ENCODE results near the gene CEMIP2. TPM values are rescaled to one million over a fixed set of nuclear protein-coding genes. Genes with fewer than 3 reads are reported as not detected.
"Not testable (repeated sequence)": the region's sequence is repeated elsewhere in the genome, so short reads cannot be mapped to it uniquely, and the experiment has no call there.

Gene CEMIP2
- total RNA-seq, result 10 to 100 TPM; 46.5 TPM

DNA sequence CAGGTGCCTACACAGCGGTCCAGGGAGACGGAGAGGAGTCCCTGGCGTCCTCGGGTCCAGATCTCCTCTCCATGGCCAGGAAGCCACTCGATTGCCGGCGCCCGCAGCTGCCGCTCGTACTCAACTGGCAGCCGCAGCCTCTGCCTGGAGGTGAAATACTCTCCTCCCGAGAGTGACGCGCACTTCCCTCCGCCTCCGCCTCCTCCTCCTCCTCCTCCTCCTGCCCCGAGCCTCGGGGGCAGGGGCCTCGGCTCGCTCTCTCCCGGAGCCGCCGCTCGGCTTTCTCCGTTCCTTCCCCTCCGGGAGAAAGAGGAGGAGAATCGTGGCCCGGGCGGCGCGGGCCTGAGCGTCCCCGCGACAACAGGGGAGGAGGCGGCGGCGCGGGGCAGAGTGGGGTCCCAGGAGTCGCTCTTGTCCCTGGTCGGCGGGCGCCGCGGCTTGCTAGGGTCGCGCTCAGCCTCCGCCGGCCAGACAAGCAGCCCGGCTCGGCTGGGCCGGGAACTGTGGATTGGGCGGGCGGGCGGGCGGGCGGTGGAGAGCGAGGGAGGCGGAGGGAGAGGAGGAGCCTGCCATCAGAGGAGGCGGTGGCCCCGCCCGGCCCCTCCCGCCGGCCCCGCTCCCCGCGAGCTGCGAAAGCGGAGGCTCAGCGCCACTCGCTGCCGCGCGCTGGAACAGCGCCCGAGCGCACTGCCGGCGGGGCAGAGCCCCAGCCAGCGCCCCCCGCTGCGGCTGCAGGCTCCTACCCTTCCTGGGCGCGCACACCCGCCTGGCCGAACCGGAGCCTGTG, at the start of gene CEMIP2:
Gene CEMIP2 (minus strand): TSS at position 126 of the 787 bp plus-strand sequence. CDS start 18,140 bp downstream, outside the sequence.
- ATAC-seq, result peak; percentile 84
- no peaks in the 10 kb centered on the region for H3K9me3 Mint-ChIP-seq (ENCODE audit: insufficient read depth)
- no peaks in the 10 kb centered on the region for H3K27me3 Mint-ChIP-seq (ENCODE audit: low read depth)
- peaks cover 13% of the 10 kb centered on the region for H3K36me3 Mint-ChIP-seq (ENCODE audit: low read depth)
- H3K4me1 Mint-ChIP-seq (ENCODE audit: low read depth), result peaks cover 45% of the 10 kb centered on the region
- peak within 1 kb of the TSS; percentile 90 for H3K27ac Mint-ChIP-seq
- H3K4me3 Mint-ChIP-seq, result peak within 1 kb of the TSS; percentile 89
- ChIA-PET CTCF (interaction anchor here (1.0 to 8.1 kb wide), 22 partner anchors 9 to 484 kb away, joined by 3 to 100 read pairs (median 6); no protein-coding TSS in a partner anchor), POLR2A (interaction anchor here (0.7 to 4.4 kb wide), 8 partner anchors 10 to 193 kb away, joined by 3 to 24 read pairs (median 6); no protein-coding TSS in a partner anchor)
- DNase-seq, result peak; percentile 92

DNA sequence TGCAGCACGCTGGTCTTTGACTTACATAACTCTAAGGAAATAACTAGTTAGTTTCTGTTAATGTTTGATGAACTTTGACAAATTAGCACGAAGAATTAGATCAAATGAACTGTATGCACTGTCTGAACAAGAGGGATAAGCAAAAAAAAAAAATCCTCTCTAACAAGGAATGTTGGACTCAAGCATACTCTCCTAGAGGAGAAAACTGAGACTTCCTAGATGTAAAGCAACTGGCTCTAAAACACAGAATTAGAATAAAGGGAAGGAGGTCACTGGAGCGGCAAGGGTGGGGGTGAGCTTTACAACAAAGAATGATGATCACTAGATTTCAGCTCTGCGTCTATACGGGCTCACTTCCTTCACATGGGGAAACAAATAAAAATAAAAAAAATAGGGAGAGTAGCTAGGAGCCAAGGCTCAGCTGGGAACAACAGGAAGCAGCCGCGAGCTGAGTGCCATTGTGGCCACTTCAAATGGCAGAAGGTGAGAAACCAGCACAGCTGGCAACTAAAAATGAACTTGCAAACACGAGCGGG, 48.7 kb upstream of the CEMIP2 start:
- POLR2A ChIA-PET, result interaction anchor here (0.6 kb wide), 1 partner anchor 10 kb away, joined by 3 read pairs; no protein-coding TSS in a partner anchor
- no peak overlapping the region for H3K4me3 Mint-ChIP-seq

DNA sequence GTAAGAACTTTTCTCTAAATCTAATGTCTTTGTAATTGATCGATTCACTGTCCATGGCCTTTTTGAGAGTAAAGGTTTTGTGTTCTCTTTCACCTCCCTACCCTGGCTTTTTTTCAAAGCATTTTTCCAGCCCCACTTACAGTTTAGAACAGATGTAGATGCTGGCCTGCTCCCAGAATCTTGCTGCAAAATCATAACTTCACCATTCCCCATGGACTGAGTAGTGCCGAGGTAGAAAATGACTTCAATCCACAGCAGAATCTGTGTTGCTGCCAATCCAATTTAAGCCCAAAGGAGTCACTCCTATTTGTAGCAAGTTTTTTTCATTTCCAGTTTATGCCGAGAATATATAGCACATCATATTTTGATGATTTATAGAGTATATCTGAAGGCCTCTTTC, 46.5 kb upstream of the CEMIP2 start:
- no peak for ATAC-seq
- POLR2A ChIA-PET, result no interaction called here
- no peaks in the 10 kb centered on the region for H3K36me3 Mint-ChIP-seq (ENCODE audit: low read depth)
- H3K27me3 Mint-ChIP-seq (ENCODE audit: low read depth), result no peaks in the 10 kb centered on the region
- CTCF ChIA-PET, result interaction anchor here (1.1 kb wide), 1 partner anchor 31 kb away, joined by 3 read pairs; no protein-coding TSS in a partner anchor
- peaks cover 16% of the 10 kb centered on the region for H3K4me1 Mint-ChIP-seq (ENCODE audit: low read depth)
- DNase-seq, result no peak
- no peaks in the 10 kb centered on the region for H3K9me3 Mint-ChIP-seq (ENCODE audit: insufficient read depth)
- no peak overlapping the region for H3K27ac Mint-ChIP-seq
- no peak overlapping the region for H3K4me3 Mint-ChIP-seq

More for the DNA sequence above, 48.7 kb upstream of the CEMIP2 start:
- CTCF ChIA-PET, result interaction anchor here (0.8 to 7.1 kb wide), 9 partner anchors 14 to 222 kb away, joined by 3 to 115 read pairs (median 6); no protein-coding TSS in a partner anchor
- Mint-ChIP-seq H3K4me1 (ENCODE audit: low read depth) (peaks cover 18% of the 10 kb centered on the region), H3K36me3 (ENCODE audit: low read depth) (no peaks in the 10 kb centered on the region), H3K27ac (no peak overlapping the region), H3K27me3 (ENCODE audit: low read depth) (no peaks in the 10 kb centered on the region), H3K9me3 (ENCODE audit: insufficient read depth) (no peaks in the 10 kb centered on the region)
- ATAC-seq, result no peak
- no peak for DNase-seq

DNA sequence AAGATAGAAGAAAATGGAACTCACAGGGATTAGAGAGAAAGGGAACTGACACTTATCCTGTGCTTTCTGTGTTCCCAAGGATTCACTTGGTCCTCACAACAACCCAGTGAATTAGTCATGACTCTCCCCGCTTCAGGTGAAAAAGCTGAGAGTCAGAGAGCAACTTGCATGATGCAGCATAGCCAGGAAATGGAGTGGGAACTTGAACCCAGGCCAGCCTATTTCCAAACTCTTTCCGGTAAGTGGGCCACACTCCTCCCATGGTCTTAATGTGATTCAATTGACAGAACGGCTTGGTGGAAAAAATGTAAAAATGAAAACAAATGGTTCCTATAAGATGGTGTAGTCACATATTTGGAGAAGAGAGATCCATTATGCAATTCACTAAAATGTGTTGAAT, 45.9 kb upstream of the CEMIP2 start:
- Mint-ChIP-seq H3K4me1 (ENCODE audit: low read depth) (peaks cover 15% of the 10 kb centered on the region), H3K27ac (no peak overlapping the region), H3K9me3 (ENCODE audit: insufficient read depth) (no peaks in the 10 kb centered on the region), H3K36me3 (ENCODE audit: low read depth) (no peaks in the 10 kb centered on the region), H3K27me3 (ENCODE audit: low read depth) (no peaks in the 10 kb centered on the region), H3K4me3 (no peak overlapping the region)
- DNase-seq (no peak), ATAC-seq (no peak)
- CTCF ChIA-PET, result interaction anchor here (1.0 to 1.9 kb wide), 4 partner anchors 31 to 212 kb away, joined by 3 to 7 read pairs (median 4); no protein-coding TSS in a partner anchor
- POLR2A ChIA-PET, result no interaction called here

- peaks cover 12% of the 10 kb centered on the region for H3K4me1 Mint-ChIP-seq (ENCODE audit: low read depth)
Observed at GRCh38 chr9:71812385-71812784, 44.1 kb upstream of the CEMIP2 start.

GRCh38 chr9:71808068-71808467, 39.8 kb upstream of the CEMIP2 start:
- Mint-ChIP-seq H3K36me3 (ENCODE audit: low read depth) (no peaks in the 10 kb centered on the region), H3K4me3 (no peak overlapping the region), H3K27me3 (ENCODE audit: low read depth) (no peaks in the 10 kb centered on the region), H3K4me1 (ENCODE audit: low read depth) (peaks cover 5% of the 10 kb centered on the region), H3K27ac (no peak overlapping the region), H3K9me3 (ENCODE audit: insufficient read depth) (no peaks in the 10 kb centered on the region)
- no peak for DNase-seq
- ChIA-PET POLR2A (interaction anchor here (0.8 to 1.0 kb wide), 2 partner anchors 102 to 217 kb away, joined by 3 read pairs; no protein-coding TSS in a partner anchor), CTCF (interaction anchor here (1.1 to 12.7 kb wide), 10 partner anchors 11 to 463 kb away, joined by 4 to 163 read pairs (median 14); partner anchors contain the start of genes ABHD17B, C9orf85 and CEMIP2)
- ATAC-seq, result no peak

More at GRCh38 chr9:71812385-71812784, 44.1 kb upstream of the CEMIP2 start:
- DNase-seq (no peak), ATAC-seq (no peak)
- ChIA-PET CTCF (interaction anchor here (1.3 to 1.9 kb wide), 4 partner anchors 14 to 214 kb away, joined by 3 to 7 read pairs (median 4); no protein-coding TSS in a partner anchor), POLR2A (interaction anchor here (1.5 kb wide), 1 partner anchor 43 kb away, joined by 3 read pairs; no protein-coding TSS in a partner anchor)
- Mint-ChIP-seq H3K27ac (no peak overlapping the region), H3K4me3 (no peak overlapping the region), H3K9me3 (ENCODE audit: insufficient read depth) (no peaks in the 10 kb centered on the region), H3K27me3 (ENCODE audit: low read depth) (no peaks in the 10 kb centered on the region), H3K36me3 (ENCODE audit: low read depth) (no peaks in the 10 kb centered on the region)

DNA sequence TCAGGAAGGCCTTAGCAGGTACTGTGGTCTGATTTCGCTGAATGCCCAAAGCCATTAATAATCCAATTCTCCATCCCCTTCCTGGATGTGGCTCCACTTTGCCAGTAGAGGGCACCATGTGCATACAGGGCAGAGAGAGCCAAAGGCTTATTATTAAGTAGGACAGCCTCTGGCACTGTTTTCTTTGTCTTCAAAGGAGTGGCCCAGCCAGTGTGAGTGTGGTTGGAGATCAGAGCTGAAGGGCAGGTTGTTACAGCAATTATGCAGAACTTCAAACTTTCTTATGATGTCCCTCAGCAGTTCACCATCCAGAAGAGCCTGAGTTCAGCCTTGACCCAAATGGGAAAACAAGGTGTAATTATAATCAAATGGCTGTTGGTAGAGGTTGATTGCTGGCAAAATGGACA, 38.6 kb upstream of the CEMIP2 start:
- DNase-seq (peak; percentile 78), ATAC-seq (peak; percentile 99)
- POLR2A ChIA-PET, result interaction anchor here (0.5 to 0.8 kb wide), 4 partner anchors 10 to 465 kb away, joined by 3 to 4 read pairs (median 3); no protein-coding TSS in a partner anchor
- CTCF ChIA-PET, result interaction anchor here (0.5 to 12.7 kb wide), 48 partner anchors 11 to 485 kb away, joined by 3 to 163 read pairs (median 4); partner anchors contain the start of genes ABHD17B, C9orf85 and CEMIP2
- no peak overlapping the region for H3K27ac Mint-ChIP-seq
- no peaks in the 10 kb centered on the region for H3K36me3 Mint-ChIP-seq (ENCODE audit: low read depth)
- no peaks in the 10 kb centered on the region for H3K27me3 Mint-ChIP-seq (ENCODE audit: low read depth)
- H3K4me1 Mint-ChIP-seq (ENCODE audit: low read depth), result peaks cover 5% of the 10 kb centered on the region
- H3K4me3 Mint-ChIP-seq, result no peak overlapping the region
- H3K9me3 Mint-ChIP-seq (ENCODE audit: insufficient read depth), result no peaks in the 10 kb centered on the region

GRCh38 chr9:71805096-71805495, 36.8 kb upstream of the CEMIP2 start:
- ATAC-seq; DNase-seq; H3K4me1 Mint-ChIP-seq (ENCODE audit: low read depth); H3K4me3 Mint-ChIP-seq; H3K27me3 Mint-ChIP-seq (ENCODE audit: low read depth); H3K9me3 Mint-ChIP-seq (ENCODE audit: insufficient read depth); H3K36me3 Mint-ChIP-seq (ENCODE audit: low read depth); H3K27ac Mint-ChIP-seq: not testable (repeated sequence)
- ChIA-PET POLR2A (interaction anchor here (0.9 to 1.2 kb wide), 2 partner anchors 106 to 219 kb away, joined by 4 to 5 read pairs; partner anchors contain the start of genes ABHD17B and C9orf85), CTCF (interaction anchor here (0.5 to 12.7 kb wide), 8 partner anchors 11 to 220 kb away, joined by 4 to 163 read pairs (median 12); partner anchors contain the start of genes ABHD17B and C9orf85)

GRCh38 chr9:71801826-71802225, 33.5 kb upstream of the CEMIP2 start:
- no peaks in the 10 kb centered on the region for H3K27me3 Mint-ChIP-seq (ENCODE audit: low read depth)
- H3K36me3 Mint-ChIP-seq (ENCODE audit: low read depth), result no peaks in the 10 kb centered on the region
- H3K27ac Mint-ChIP-seq, result no peak overlapping the region
- H3K9me3 Mint-ChIP-seq (ENCODE audit: insufficient read depth), result no peaks in the 10 kb centered on the region
- CTCF ChIA-PET, result interaction anchor here (0.9 to 12.7 kb wide), 4 partner anchors 17 to 223 kb away, joined by 3 to 163 read pairs (median 61); no protein-coding TSS in a partner anchor
- POLR2A ChIA-PET, result interaction anchor here (0.6 kb wide), 1 partner anchor 21 kb away, joined by 3 read pairs; no protein-coding TSS in a partner anchor
- no peak for DNase-seq
- no peak for ATAC-seq
- no peak overlapping the region for H3K4me3 Mint-ChIP-seq
- peaks cover 7% of the 10 kb centered on the region for H3K4me1 Mint-ChIP-seq (ENCODE audit: low read depth)

DNA sequence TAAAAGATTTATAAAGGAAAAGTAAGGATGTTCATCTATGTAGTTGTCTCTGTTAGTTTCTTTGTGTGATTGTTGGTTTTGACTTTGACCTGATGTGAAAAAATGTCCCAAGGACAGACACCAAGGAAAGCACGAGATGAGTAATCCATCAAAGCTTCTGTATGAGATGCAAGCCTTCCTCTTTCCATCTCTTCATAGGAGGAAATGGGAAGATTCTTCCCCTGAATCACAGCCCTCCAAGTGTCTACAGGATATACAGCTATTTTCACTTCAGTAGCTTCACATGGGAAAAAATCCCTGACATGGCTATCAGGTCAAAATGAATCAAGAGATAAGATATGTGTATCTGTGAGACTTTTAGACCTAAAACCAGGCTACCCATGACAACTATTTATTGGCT, 29.0 kb upstream of the CEMIP2 start:
- ChIA-PET CTCF (interaction anchor here (0.9 to 12.7 kb wide), 9 partner anchors 10 to 242 kb away, joined by 3 to 115 read pairs (median 5); no protein-coding TSS in a partner anchor), POLR2A (interaction anchor here (3.5 to 4.9 kb wide), 2 partner anchors 14 to 29 kb away, joined by 24 to 44 read pairs; partner anchors contain the start of gene CEMIP2)
- Mint-ChIP-seq H3K36me3 (ENCODE audit: low read depth) (peaks cover 14% of the 10 kb centered on the region), H3K9me3 (ENCODE audit: insufficient read depth) (peaks cover 6% of the 10 kb centered on the region), H3K27me3 (ENCODE audit: low read depth) (no peaks in the 10 kb centered on the region), H3K4me3 (no peak overlapping the region), H3K27ac (no peak overlapping the region), H3K4me1 (ENCODE audit: low read depth) (peaks cover 42% of the 10 kb centered on the region)
- DNase-seq (no peak), ATAC-seq (no peak)
